Measurements from ENCODE around the gene SLC25A10.

SLC25A10 gene

DNA sequence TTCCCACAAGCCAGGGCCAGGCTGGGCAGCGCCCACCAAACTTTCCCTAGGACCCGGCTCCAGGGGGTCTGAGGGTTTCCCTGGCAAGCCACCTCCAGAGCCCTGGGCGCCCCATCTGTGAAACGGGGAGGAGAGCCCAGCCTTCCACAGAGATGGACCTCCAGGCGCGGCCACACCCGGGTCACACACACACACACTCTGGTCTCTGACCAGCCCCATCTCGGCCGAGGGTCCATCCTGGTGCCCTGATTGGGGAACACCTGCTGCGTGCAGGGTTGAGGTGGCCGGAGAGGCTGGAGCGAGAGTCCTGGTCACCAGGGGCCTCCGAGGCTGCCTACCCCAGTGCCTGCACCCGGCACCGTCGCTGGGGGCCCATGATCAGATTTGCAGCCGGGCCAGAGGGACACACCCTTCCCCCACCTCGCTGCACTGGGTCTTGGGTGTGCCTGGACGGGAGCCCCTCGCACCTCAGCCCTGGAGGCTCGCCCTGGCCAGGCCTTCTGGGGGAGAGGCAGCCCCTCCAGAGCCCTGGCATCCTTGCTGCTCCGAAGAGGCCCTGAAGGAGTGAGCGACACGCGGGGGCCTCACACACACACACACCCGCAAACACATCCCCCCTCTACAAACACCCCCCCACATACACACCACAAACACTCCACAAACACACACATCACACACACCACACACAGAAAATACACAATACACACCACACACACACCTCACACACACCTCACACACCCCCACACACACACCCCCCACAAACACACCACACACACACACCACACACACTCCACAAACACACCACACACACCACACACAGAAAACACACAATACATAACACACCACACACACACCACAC is 29.7 kb downstream of the SLC25A10 start:
- Histone ChIP-seq H3K27me3 (ENCODE audit: insufficient read depth, low read length) (peaks cover 4% of the 10 kb centered on the region), H3K9me3 (ENCODE audit: low read length) (no peaks in the 10 kb centered on the region), H3K4me1 (ENCODE audit: insufficient read depth, low read length) (no peaks in the 10 kb centered on the region), H3K36me3 (ENCODE audit: insufficient read depth, low read length) (no peaks in the 10 kb centered on the region), H2AFZ (ENCODE audit: low read depth, low read length) (no peak overlapping the region), H3K4me3 (ENCODE audit: low read length) (no peak overlapping the region)
